A673 (cell line): Measurements from ENCODE around the gene CLIC5.

Experiments
- CTCF ChIP-seq: fragments of 300-800, 200-600 bp; sonication (generic); conservative IDR thresholded peaks from 2 replicates; pipeline ENCODE4 v1.5.1; 2017; ENCODE audit warnings: low read depth, mild to moderate bottlenecking, antibody characterized with exemption, low read length, moderate library complexity, mixed read lengths
- EZH2 ChIP-seq: fragments of 200-600 bp; sonication (generic); IDR thresholded peaks from 2 replicates; pipeline ENCODE4 v1.6.1; 2017; ENCODE audit warnings: borderline replicate concordance, low read depth, mild to moderate bottlenecking, mixed read lengths, antibody characterized with exemption, low read length; ENCODE audit not compliant: poor library complexity, severe bottlenecking

GRCh38 chr6:45971287-45971686 is 44.4 kb downstream of the CLIC5 start:
- TF ChIP-seq CTCF (no peak), EZH2 (no peak)
